Esophagus mucosa (tissue), 1 donor: ENCODE results near the gene SDR39U1. TPM values are rescaled to one million over a fixed set of nuclear protein-coding genes. Genes with fewer than 3 reads are reported as not detected.

ENCODE experiments used
- ATAC-seq: fragments of 200-7000 bp; cut with Tn5 transposase; one replicate; pipeline ENCODE4 v1.9.1; 2020
- total RNA-seq: library from RNA; stranded (reverse); gene quantifications from one replicate; pipeline ENCODE4 v1.2.4, GENCODE V29; 2023
- donor health status: DM: yes; HTN: yes; CAD: no.

Gene SDR39U1
- total RNA-seq, 1 donor from 2014 or later: 23.8 TPM

DNA sequence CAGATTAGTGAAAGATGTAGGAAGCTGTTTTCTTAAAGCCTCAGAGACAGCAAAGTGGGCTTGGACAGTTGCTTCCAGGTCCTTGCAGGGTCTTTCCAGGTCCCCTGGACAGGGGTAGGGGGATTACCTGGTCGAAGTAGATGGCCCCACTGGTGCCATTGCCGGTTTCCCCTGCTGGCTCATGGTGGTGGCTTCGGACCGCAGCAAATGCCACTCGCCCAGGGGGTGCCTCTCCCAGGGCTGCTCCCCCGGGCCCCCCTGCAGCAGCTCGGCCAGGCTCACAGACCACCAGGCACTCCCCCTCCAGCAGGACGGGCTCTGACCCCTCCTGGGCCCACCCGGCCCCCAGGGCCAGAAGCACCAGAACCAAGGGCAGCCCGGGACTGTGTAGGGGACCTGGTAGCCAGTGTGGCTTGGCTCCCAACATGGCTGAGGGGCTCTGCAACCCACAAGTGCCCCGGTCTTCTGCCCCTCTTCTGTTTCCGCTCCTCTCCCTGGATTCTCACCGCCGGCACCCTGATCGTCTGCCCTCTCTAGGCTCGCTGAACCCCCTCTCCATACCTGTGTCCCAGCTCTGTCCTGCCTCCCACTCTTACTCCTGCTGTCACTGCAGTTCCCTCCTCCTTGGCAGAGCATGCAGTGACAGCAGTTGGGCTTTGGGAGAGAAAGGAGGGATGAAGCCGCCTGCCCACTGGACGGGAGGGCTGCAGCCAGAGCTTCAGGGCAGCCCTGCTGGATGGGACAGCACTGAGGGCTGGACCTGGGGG, 13.8 kb downstream of the SDR39U1 start:
- ATAC-seq: no peak

DNA sequence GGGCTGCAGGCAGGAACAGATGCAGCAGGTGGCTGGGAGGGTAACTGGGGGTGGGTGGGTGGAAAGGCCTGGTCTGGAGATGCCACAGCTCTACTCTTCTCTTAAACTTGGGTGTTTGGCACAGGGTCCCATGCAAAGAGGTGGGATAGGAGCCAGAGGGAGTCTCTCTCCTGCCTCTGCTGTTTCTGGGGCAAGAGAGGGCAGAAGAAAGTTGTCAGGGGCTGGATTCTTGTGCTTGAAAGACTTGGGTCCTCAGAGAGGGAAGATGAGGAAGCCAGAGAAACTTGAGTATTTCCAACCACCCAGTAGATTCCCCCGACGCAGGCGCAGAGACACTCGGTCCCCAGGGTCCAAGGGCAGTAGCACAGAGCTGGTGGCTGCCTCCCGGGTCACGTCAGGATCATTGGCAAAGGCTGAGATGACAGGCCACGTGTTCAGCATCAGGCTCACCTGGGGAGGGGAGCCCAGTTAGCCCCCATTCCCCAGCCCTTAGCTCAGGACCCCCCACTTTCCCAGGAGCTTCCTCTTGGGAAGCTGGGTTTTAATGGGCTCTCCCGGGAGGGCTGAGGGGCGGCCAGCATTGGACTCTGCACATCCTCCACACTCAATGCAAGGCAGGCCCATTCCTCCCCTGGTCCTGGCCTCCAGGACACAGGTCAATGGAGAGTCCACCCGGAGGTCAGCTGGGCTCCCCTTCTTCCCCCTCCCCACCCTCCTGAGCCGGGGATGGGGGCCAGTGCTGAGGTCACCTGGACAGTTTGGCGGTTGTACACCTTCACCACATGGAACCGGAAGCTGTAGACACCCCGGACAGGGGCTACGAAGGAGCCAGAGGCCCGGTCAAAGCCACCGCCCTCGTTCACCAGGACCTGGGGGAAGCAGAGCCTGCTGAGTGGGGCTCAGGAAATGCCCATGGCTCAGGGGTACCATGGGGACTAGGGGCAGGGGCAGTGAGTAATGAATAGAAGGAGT, 14.8 kb downstream of the SDR39U1 start:
- no peak for ATAC-seq

DNA sequence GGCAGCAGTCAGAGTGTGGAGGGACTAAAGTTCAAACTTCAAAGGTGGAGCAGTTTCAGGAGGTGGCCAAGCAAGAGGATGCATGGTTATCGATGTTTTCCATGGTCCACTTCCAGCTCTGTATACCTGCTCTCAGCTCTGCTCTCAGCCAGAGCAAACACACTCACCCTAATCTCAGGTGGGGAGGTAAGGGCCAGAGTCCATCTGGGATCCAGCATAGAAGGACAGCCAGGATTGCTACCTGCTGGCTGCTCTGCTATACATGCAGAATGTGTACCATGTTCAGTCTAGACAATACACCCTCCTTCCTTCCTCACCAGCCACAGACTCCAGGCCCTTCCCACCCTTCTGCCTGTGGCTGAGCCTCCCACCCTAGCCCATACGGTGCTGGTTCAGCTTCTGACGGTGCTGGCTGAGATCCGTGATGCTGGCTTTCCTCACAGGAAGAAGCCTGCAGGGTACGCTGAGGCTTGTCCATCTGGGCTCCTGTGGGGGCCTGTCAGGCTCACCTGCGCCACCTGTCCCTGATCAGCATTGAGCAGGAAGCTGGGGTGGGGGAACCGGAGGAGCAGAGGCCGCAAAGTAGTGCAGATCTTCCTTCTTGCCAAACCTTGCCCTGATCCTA, 15.6 kb downstream of the SDR39U1 start:
- no peak for ATAC-seq

DNA sequence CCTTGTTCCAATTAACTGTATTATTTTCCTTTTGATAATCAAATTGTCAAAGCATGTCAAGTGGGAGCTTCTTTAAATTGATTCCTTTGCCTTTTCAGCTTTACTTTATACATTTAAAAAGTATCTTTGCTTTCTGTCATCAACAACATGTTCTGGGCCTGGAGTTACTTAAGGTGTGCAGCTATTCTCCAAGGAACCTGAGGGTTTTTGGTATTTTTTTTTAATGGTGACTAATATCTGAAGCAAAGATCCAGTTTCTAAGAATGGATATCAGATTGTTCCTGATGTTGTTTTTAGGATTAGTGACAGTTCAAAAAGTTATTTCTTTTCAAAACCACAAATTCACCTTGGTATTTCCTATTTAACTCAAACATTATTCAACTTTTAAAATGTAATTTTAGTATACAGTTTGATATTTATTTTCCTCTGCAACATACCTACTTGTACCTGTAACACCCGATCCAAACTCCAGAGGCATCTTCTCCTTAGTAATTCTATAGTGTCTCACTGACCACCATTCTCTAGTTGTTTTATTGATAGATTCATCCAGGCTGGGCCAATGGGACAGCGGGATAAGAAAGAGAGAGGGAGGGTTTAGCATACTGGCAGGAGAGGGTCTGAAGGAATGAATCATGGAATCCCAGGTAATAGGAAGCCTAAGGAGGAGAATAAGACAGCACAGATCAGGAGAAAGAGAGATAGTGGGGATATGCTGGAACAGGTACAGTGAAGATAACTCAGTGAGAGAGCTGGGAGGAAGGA, 16.2 kb downstream of the SDR39U1 start:
- no peak for ATAC-seq

DNA sequence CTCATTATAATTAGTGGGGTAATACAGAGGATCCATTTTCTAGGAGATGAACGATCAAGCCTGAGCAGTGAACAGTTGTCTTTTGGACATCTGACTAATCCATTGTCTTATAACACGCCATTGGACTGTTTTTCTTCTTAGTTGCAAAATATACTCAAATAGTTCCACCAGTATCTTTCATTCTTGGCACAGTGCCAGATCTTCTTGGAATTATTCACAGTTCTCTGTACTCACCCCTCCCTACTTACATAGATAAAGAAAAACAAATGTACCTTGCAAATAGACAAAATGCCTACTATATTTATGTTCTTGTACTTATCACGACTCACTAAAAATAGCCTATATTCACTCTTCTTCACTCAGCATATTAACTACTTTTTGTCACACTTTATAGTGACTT, 16.9 kb downstream of the SDR39U1 start:
- ATAC-seq: no peak

DNA sequence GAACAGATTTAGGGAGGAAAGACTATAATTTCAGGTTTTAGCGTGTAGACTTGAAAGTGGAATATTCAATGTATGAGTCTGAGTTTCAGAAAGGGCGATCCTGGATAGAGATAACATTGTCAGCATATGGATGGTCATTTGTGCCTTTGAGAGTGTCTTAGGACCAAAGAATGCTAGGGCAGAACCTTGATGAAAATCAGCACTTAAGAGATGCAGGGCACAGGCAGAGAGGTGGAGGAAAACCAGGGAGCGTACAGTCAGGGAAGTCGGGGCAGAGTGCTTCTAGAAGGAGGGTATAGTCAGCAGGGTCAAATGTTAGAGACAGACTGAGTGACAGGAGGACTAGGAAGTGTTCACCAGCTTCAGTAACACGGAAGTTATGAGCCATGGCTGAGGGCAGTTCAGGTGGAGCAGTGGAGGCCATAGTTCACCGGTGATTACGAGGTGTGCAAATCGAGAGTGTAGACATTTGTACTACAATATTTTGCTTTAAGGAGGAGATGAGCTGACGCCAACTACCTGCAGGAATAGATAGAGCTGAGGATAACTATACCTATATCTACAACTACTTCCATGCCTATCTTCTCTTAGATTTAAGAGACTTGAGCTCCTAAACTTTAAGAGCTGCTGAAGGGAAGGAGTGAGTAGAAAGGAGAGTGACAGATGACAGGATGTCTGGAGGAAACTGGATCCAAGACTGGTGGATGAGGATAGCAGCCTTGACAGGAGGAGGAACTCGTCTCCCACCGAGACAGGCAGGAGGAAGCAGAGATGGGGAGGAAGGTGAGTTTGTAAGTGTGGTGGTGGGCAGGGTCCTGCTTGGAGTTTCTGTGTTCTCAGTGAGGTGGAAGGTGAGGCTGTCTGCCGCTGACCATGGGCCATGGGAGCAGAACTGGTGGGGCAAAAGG, 19.6 kb downstream of the SDR39U1 start:
- no peak for ATAC-seq

DNA sequence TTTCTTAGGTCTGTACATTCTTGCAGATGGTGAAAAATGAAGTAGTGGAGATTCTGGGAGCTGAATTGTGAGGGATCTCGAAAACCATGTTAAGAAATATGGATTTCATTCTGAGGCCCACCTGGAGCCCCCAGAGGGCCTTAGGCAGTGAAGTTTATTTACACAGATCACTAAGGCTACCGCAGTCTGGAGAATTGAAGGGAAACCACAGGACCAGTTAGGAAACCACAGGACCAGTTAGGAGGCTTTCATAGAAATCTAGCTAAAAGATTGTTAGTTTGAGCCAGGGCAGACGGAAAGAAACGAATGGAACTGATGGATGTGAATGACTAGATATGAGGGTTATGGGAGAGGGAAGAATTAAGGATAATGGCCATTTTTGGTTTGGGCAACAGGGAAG, 20.3 kb downstream of the SDR39U1 start:
- ATAC-seq: no peak

DNA sequence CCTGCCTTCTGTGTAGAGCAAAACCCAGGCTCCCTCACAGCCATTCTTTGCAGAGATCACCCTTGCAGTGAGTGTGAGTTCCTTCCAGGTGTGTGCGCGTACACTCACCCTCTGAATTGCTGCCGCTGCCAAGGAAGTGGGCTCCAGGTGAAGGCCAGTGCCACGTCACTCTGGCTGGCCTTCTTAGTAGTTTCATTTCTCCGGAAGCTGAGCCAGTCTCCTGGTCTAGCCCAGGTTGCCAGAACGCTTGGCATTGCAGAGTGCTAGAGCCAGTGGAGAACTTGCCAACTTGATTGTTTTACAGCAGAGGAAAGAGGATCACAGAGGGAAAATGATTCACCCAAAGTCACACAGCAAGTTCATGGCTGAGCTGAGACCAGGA, 24.1 kb downstream of the SDR39U1 start:
- ATAC-seq: peak; percentile 86

DNA sequence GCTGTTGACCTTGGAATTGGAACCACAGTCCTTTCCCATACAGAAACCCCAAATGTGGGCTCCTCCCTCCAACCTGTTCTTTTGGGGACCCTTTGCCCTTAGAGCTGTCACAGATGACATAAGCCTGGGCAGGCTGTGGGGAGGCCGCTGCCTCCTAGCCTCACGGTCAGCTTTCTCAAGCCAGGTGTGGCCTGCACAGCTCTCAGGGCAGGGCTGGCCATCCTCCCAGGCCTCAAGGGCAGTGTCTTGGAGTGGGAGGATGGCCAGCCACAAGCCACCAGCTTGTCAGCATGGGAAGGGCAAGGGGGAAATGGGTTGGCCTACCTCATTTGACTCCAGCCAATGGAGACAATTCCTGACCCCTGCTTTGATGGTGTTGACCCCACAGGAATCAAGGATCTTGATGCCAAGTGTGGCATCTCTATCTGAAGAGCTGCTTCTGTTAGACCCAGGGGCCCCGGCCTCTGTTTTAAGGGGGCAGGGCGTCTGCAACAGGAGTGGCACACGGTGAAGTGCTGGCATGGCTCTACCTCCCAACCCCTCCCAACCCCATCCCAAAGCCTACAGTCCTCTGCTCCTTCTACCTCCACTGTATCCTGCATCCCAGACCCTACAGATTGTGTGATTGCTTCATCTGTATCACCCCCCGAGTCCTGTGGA, 24.6 kb downstream of the SDR39U1 start:
- ATAC-seq: no peak

DNA sequence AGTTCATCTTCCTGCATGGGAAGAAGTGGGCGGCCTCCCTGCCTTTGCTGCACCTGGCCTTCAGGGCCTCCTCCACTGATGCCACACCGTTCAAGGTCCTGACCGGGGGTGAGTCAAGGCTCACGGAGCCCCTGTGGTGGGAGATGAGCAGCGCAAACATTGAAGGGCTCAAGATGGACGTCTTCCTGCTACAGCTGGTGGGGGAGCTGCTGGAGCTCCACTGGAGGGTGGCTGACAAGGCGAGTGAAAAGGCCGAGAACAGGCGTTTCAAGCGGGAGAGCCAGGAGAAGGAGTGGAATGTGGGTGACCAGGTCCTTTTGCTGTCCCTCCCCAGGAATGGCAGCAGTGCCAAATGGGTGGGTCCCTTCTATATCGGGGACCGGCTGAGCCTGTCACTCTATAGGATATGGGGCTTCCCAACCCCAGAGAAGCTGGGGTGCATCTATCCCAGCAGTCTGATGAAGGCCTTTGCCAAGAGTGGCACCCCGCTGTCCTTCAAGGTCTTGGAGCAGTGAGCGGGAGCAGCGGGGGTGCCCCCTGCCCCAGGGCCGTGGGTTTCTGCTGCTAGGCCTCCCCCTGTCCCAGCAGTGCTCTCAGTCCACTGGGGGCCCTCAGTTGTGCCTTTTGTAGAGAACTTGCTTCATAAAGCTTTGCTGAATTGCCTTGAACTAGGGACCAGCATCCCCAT, 25.5 kb downstream of the SDR39U1 start:
- ATAC-seq: no peak

DNA sequence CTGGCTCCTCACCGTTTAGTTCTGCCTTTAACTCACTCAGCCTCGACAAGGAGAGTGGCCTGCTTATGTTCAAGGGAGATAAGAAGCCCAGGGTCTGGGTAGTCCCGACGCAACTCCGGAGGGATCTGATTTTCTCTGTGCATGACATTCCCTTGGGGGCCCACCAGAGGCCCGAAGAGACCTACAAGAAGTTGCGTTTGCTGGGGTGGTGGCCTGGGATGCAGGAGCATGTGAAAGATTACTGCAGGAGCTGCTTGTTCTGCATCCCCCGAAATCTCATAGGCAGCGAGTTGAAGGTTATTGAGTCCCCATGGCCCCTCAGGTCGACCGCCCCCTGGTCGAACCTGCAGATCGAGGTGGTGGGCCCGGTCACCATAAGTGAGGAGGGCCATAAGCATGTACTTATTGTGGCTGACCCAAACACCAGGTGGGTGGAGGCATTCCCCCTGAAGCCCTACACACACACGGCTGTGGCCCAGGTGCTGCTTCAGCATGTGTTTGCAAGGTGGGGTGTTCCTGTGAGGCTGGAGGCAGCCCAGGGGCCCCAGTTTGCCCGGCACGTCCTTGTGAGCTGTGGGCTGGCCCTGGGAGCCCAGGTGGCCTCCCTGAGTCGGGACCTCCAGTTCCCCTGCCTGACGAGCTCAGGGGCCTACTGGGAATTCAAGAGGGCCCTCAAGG, 26.2 kb downstream of the SDR39U1 start:
- ATAC-seq: no peak

DNA sequence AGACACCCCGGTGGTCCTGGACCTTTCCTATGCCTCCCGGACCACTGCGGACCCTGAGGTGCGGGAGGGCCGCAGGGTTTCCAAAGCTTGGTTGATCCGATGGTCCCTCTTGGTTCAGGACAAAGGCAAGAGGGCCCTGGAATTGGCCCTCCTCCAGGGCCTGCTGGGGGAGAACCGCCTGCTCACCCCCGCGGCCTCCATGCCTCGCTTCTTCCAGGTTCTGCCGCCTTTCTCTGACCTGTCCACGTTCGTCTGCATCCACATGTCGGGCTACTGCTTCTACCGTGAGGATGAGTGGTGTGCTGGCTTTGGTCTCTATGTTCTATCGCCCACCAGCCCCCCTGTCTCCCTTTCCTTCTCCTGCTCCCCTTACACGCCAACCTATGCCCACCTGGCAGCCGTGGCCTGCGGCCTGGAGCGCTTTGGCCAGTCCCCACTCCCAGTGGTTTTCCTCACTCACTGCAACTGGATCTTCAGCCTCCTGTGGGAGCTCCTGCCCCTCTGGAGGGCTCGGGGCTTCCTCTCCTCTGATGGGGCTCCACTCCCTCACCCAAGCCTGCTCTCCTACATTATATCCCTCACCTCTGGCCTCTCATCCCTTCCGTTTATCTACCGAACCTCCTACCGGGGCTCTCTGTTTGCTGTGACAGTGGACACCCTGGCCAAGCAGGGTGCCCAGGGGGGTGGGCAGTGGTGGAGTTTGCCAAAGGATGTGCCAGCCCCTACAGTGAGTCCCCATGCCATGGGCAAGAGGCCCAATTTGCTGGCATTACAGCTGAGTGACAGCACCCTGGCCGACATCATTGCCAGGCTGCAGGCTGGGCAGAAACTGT, 26.9 kb downstream of the SDR39U1 start:
- ATAC-seq: no peak

DNA sequence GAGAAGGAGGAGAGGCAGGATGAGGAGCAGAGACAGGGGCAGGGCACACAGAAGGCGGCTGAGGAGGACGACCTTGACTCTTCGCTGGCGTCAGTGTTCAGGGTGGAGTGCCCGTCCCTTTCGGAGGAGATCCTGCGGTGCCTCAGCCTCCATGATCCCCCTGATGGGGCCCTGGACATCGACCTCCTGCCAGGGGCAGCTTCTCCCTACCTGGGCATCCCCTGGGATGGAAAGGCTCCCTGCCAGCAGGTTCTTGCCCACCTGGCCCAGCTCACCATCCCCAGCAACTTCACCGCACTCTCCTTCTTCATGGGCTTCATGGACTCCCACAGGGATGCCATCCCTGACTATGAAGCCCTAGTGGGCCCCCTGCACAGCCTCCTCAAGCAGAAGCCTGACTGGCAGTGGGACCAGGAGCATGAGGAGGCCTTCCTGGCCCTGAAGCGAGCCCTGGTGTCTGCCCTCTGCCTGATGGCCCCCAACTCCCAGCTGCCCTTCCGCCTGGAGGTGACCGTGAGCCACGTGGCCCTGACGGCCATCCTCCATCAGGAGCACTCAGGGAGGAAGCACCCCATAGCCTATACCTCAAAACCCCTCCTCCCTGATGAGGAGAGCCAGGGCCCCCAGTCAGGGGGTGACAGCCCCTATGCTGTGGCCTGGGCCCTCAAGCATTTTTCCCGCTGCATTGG, 27.7 kb downstream of the SDR39U1 start:
- ATAC-seq: no peak

DNA sequence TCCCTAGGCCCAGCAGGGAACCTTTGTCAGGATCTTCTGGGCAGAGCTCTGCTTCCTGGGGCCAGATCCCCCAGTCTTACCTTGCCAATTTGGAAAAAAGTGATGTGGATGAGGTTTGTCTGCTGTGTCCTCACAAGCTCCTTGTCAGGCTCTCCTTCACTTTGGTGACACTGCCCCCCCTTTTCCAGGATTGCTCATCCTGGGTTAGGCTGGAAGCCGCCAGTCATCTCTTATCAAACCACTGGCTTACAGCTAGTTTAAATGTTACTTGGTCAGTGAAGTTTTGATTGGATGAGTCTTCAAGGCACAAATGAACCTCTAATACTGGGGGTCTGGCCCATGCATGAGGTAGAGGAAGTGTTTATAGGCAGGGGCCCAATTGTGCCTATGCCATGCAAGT, 28.5 kb downstream of the SDR39U1 start:
- no peak for ATAC-seq

DNA sequence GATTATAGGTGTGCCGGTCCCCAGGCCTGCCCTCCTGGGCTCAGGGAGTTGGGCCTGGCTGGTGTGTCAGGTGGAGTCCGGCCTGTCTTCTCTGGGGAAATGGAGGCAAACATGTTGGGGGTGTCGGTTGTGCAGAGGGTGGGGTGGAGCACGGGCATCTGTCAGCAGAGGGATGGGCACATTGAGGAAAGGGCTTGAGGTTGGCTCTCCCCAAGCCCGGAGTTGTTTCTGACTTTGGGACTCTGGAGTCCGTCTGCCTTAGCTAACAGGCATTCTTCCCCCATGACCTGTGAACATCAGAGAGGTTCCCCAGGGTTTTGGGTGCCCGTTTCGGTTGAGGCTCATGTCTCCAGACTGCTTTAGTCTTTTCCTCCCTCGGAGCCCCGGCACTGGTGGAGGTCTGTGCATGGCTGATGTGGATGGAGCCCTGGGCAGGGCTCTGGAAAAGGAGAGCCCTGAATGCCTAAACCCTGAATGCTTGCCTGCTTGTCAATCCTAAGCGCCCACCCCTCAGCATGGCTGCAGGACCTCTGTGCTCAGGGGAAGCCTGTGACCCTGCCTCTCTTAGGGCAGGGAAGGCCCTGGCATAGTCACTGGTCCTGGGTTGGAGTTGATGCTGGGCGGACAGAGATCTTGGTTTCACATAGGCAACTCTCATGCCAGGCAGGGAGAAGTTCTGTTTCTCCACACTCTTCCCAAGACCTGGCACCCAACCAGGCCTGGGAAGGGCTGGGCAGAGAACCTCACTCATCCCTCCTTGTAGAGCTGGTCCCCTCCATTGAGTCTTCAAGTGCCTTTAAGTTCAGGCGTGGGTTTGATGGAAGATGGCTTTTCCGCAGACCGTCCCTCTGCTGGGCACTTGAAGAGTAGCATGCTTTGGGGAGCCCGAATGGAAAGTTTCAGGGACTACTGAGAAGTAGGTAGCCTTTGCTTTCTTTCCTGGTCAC, 30.9 kb downstream of the SDR39U1 start:
- ATAC-seq: peak; percentile 50

DNA sequence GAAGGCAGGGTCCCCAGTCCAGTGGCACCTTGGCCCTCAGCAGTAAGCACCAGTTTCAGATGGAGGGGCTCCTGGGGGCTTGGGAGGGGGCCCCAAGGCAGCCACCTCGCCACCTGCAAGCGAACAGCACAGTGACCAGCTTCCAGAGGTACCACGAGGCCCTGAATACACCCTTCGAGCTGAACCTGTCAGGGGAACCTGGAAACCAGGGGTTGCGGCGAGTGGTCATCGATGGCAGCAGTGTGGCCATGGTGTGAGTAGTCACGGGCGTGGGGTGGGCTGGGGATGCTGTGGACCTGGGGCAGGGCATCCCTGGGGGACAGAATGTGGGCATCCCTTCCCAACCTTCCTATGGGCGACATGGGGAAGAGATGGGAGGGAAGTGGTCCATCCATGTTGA, 32.6 kb downstream of the SDR39U1 start:
- ATAC-seq: no peak

DNA sequence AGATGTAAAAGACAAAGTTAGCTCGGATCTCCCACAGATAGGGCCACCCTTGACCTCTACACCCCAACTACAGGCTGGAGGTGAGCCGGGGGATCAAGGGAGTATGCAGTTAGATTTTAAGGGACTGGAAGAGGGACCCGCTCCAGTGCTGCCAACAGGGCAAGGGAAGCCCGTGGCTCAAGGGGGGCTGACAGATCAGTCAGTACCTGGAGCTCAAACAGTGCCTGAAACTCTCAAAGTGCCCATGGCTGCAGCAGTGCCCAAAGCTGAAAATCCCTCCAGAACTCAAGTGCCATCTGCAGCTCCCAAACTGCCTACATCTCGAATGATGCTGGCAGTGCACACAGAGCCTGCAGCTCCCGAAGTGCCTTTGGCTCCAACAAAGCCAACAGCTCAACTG, 33.4 kb downstream of the SDR39U1 start:
- ATAC-seq: no peak
